KMS-11 (cell line): ENCODE results near the gene WDR64.

Experiments used
- H2AFZ ChIP-seq: fragments of 200-600 bp; sonication (generic); 2 replicates; pipeline ENCODE4 v1.6.1; 2016; ENCODE audit warnings: antibody characterized with exemption, mixed run types, low read depth
- H3K27ac ChIP-seq: fragments of 200-600 bp; sonication (generic); 2 replicates; pipeline ENCODE4 v1.6.1; 2016; ENCODE audit warnings: mild to moderate bottlenecking, mixed run types
- H3K27me3 ChIP-seq: fragments of 200-600 bp; sonication (generic); 2 replicates; pipeline ENCODE4 v1.6.1; 2017; ENCODE audit warnings: mild to moderate bottlenecking, low read depth, mixed run types, moderate library complexity; ENCODE audit not compliant: insufficient read depth
- H3K36me3 ChIP-seq: fragments of 200-600 bp; sonication (generic); 2 replicates; pipeline ENCODE4 v1.6.1; 2017; ENCODE audit warnings: mild to moderate bottlenecking, mixed run types; ENCODE audit not compliant: insufficient read depth
- H3K4me1 ChIP-seq: fragments of 200-600 bp; sonication (generic); 2 replicates; pipeline ENCODE4 v1.6.1; 2016; ENCODE audit warnings: mild to moderate bottlenecking, low read depth, mixed run types; ENCODE audit not compliant: poor library complexity, severe bottlenecking
- H3K4me2 ChIP-seq: fragments of 200-600 bp; sonication (generic); 2 replicates; pipeline ENCODE4 v1.7.0; 2016; ENCODE audit warnings: mild to moderate bottlenecking, mixed run types
- H3K4me3 ChIP-seq: fragments of 200-600 bp; sonication (generic); IDR thresholded peaks from 2 replicates; pipeline ENCODE4 v1.6.1; 2017; ENCODE audit warnings: low read depth, low read length, mixed read lengths; ENCODE audit not compliant: insufficient read depth
- H3K79me2 ChIP-seq: fragments of 200-600 bp; sonication (generic); 2 replicates; pipeline ENCODE4 v1.6.1; 2016; ENCODE audit warnings: low read depth, mixed run types; ENCODE audit not compliant: insufficient read depth
- H3K9ac ChIP-seq: fragments of 200-600 bp; sonication (generic); 2 replicates; pipeline ENCODE4 v1.6.1; 2016; ENCODE audit warnings: mild to moderate bottlenecking, mixed run types
- H4K20me1 ChIP-seq: fragments of 200-600 bp; sonication (generic); 2 replicates; pipeline ENCODE4 v1.6.1; 2016; ENCODE audit warnings: mild to moderate bottlenecking, mixed run types; ENCODE audit not compliant: insufficient read depth
- CTCF ChIP-seq: fragments of 200-600 bp; sonication (generic); conservative IDR thresholded peaks from 2 replicates; pipeline ENCODE4 v1.6.1; 2017; ENCODE audit warnings: low read depth, mild to moderate bottlenecking, antibody characterized with exemption, low read length, moderate library complexity, mixed read lengths

The WDR64 gene

GRCh38 chr1:241706257-241706656 lies 54.2 kb downstream of the WDR64 start:
- Histone ChIP-seq H3K9ac (no peak overlapping the region), H4K20me1 (no peaks in the 10 kb centered on the region), H3K79me2 (no peaks in the 10 kb centered on the region), H3K27me3 (no peaks in the 10 kb centered on the region), H3K4me1 (no peaks in the 10 kb centered on the region), H3K4me3 (no peak overlapping the region), H3K4me2 (no peak overlapping the region), H2AFZ (no peak overlapping the region), H3K36me3 (no peaks in the 10 kb centered on the region), H3K27ac (no peak overlapping the region)
- TF ChIP-seq CTCF, result no peak

GRCh38 chr1:241706967-241707366 lies 54.9 kb downstream of the WDR64 start:
- Histone ChIP-seq H3K9ac (no peak overlapping the region), H4K20me1 (no peaks in the 10 kb centered on the region), H3K4me3 (no peak overlapping the region), H3K36me3 (no peaks in the 10 kb centered on the region), H3K27ac (no peak overlapping the region), H3K27me3 (no peaks in the 10 kb centered on the region), H3K4me2 (no peak overlapping the region), H3K4me1 (no peaks in the 10 kb centered on the region), H2AFZ (no peak overlapping the region), H3K79me2 (no peaks in the 10 kb centered on the region)
- TF ChIP-seq CTCF, result no peak

GRCh38 chr1:241707442-241707841 lies 55.4 kb downstream of the WDR64 start:
- no peak overlapping the region for H3K27ac ChIP-seq

GRCh38 chr1:241711326-241711725 lies 59.2 kb downstream of the WDR64 start:
- Histone ChIP-seq H4K20me1 (no peaks in the 10 kb centered on the region), H3K4me3 (no peak overlapping the region), H3K27ac (no peak overlapping the region), H3K4me2 (no peak overlapping the region), H3K4me1 (no peaks in the 10 kb centered on the region), H3K79me2 (no peaks in the 10 kb centered on the region), H3K27me3 (no peaks in the 10 kb centered on the region), H2AFZ (no peak overlapping the region), H3K9ac (no peak overlapping the region), H3K36me3 (no peaks in the 10 kb centered on the region)
- no peak for TF ChIP-seq CTCF

More at GRCh38 chr1:241707442-241707841, 55.4 kb downstream of the WDR64 start:
- H3K4me1 ChIP-seq, result no peaks in the 10 kb centered on the region
- no peaks in the 10 kb centered on the region for H3K36me3 ChIP-seq
- H3K79me2 ChIP-seq, result no peaks in the 10 kb centered on the region
- H3K4me3 ChIP-seq, result no peak overlapping the region
- no peak overlapping the region for H3K9ac ChIP-seq
- no peak for TF ChIP-seq CTCF
- no peaks in the 10 kb centered on the region for H4K20me1 ChIP-seq
- H3K27me3 ChIP-seq, result no peaks in the 10 kb centered on the region
- no peak overlapping the region for H3K4me2 ChIP-seq
- H2AFZ ChIP-seq, result no peak overlapping the region
